ENCODE data around the gene WBP1L.

GRCh38 chr10:102856758-102857424 lies 113.1 kb downstream of the WBP1L start:
- TF ChIP-seq EZH2 (IDR thresholded peaks at IDR 0.05; ENCODE audit: low read depth, unreplicated experiment), result no peak
- no peak for TF ChIP-seq ZNF114 (CRISPR knock-in tag; IDR thresholded peaks at IDR 0.05)
- no peak for TF ChIP-seq CREB1 (CRISPR knock-in tag; IDR thresholded peaks at IDR 0.05; ENCODE audit: low read depth)
- TF ChIP-seq CTCF (conservative IDR thresholded peaks at IDR 0.05; ENCODE audit: low read depth in 2 of 2), result no peak
- TF ChIP-seq POLR2AphosphoS5 (IDR thresholded peaks at IDR 0.05; ENCODE audit: low read depth), result no peak
- TF ChIP-seq EZH2phosphoT487 (IDR thresholded peaks at IDR 0.05; ENCODE audit: unreplicated experiment), result no peak
- TF ChIP-seq REST (IDR thresholded peaks at IDR 0.05; ENCODE audit: unreplicated experiment), result no peak
- TF ChIP-seq JUNB (IDR thresholded peaks at IDR 0.05; ENCODE audit: unreplicated experiment), result no peak
- TF ChIP-seq ETS1 (IDR thresholded peaks at IDR 0.05), result no peak
- no peak for TF ChIP-seq NANOG (IDR thresholded peaks at IDR 0.05; ENCODE audit: borderline replicate concordance)
